Activated naive CD8-positive, alpha-beta T cell treated with anti-CD3 and anti-CD28 coated beads for 36 hours (primary cell): ENCODE results near the gene NAMPT. TPM values are rescaled to one million over a fixed set of nuclear protein-coding genes. Genes with fewer than 3 reads are reported as not detected.
"Not testable (repeated sequence)": the region's sequence is repeated elsewhere in the genome, so short reads cannot be mapped to it uniquely, and the experiment has no call there.

Experiments
- DNase-seq: peaks from one replicate; pipeline ENCODE4 v3.0.0; 2021
- H3K27ac Mint-ChIP-seq: one replicate; pipeline ENCODE4 v1.8.0; 2022; ENCODE audit warnings: mild to moderate bottlenecking, moderate library complexity, mixed read lengths
- H3K27me3 Mint-ChIP-seq: one replicate; pipeline ENCODE4 v1.8.0; 2022; ENCODE audit warnings: mild to moderate bottlenecking, mixed read lengths
- H3K36me3 Mint-ChIP-seq: one replicate; pipeline ENCODE4 v1.8.0; 2021; ENCODE audit warnings: mild to moderate bottlenecking, mixed read lengths
- H3K4me1 Mint-ChIP-seq: one replicate; pipeline ENCODE4 v1.8.0; 2021; ENCODE audit warnings: mixed read lengths
- H3K4me3 Mint-ChIP-seq: one replicate; pipeline ENCODE4 v1.8.0; 2022; ENCODE audit warnings: mild to moderate bottlenecking, moderate library complexity, mixed read lengths
- H3K9me3 Mint-ChIP-seq: one replicate; pipeline ENCODE4 v1.8.0; 2022; ENCODE audit warnings: mixed read lengths
- total RNA-seq, 2 experiments: library from RNA; stranded (reverse); gene quantifications; one replicate each; pipeline ENCODE4 v1.2.3, GENCODE V29; 2021

The NAMPT gene
- total RNA-seq, 2 experiments from 2014 or later: 590 to 613 TPM

DNA sequence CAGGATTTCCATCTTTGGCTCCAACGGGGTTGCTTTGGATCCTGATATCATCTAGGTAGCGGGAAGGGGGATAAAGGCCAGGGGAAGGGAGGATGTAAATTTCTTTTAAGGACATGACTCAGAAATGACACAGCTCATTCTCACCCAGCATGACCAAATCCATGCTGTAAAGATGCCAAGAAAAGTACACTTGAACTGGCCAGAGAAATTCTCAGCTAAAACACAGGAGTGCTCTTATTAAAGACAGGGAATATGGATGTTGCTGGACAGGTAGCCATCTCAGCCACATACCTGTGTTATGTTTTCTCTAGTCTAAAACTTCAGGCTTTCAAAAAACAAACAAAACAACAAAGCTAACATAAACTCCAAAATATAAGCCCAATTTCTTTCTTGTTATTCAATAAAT lies 68.3 kb downstream of the NAMPT start:
- no peak for DNase-seq
- H3K9me3 Mint-ChIP-seq: peaks cover 1% of the 10 kb centered on the region
- peaks cover 25% of the 10 kb centered on the region for H3K27me3 Mint-ChIP-seq
- no peaks in the 10 kb centered on the region for H3K4me1 Mint-ChIP-seq
- H3K27ac Mint-ChIP-seq: no peak overlapping the region
- H3K36me3 Mint-ChIP-seq: no peaks in the 10 kb centered on the region
- no peak overlapping the region for H3K4me3 Mint-ChIP-seq

- DNase-seq: no peak
- Mint-ChIP-seq H3K36me3 (no peaks in the 10 kb centered on the region), H3K9me3 (peaks cover 1% of the 10 kb centered on the region)
These were observed 68.8 kb downstream of the NAMPT start for GRCh38 chr7:106215868-106216516.

DNA sequence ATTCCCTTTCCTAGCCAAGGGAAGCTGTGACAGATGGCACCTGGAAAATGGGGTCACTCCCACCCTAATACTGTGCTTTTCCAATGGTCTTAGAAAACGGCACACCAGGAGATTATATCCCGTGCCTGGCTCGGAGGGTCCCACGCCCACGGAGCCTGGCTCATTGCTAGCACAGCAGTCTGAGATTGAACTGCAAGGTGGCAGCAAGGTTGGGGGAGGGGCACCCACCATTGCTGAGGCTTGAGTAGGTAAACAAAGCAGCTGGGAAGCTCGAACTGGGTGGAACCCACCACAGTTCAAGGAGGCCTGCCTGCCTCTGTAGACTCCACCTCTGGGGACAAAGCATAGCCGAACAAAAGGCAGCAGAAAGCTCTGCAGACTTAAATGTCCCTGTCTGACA lies 75.8 kb downstream of the NAMPT start:
- H3K27me3 Mint-ChIP-seq: peaks cover 39% of the 10 kb centered on the region
- H3K9me3 Mint-ChIP-seq, H3K4me1 Mint-ChIP-seq, H3K27ac Mint-ChIP-seq, DNase-seq, H3K36me3 Mint-ChIP-seq, H3K4me3 Mint-ChIP-seq: not testable (repeated sequence)

More at GRCh38 chr7:106215868-106216516, 68.8 kb downstream of the NAMPT start:
- Mint-ChIP-seq H3K4me1 (no peaks in the 10 kb centered on the region), H3K4me3 (no peak overlapping the region), H3K27ac (no peak overlapping the region), H3K27me3 (peaks cover 24% of the 10 kb centered on the region)

DNA sequence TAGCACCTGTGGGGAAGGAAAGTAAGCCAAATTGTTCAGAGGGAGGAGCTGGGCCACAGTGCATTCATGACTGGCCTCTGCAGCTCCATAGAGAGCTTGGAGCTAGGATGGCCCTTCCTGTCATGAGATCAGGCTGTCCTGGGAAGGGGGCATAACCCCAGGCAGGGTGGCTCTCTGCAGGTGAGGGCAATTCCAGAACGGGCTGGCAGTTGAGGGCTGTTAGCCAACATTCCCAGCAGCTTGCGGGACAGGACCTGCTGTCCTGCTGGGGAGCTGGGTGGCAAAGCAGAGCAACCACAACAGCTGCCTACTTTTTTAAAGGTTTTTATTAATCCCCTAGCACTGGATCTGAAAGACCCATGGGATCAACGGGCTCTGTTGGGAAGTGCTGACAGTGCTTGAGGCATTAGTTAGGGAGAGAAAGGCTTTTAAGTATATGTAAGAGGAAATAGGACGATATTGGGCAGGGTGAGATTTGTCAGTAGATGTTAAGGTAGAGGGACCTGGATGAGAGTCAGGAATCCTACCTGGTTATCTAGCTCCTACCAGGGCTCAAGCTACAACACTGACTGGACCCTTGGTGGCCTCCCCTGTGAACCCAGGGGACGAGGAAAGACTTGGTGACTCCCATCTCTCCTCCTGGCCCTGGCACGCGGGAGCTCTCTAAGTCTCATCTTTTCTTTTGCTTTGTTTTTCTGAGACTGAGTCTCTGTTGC lies 77.8 kb downstream of the NAMPT start:
- Mint-ChIP-seq H3K36me3 (peaks cover 2% of the 10 kb centered on the region), H3K27ac (no peak overlapping the region), H3K4me1 (peaks cover 4% of the 10 kb centered on the region), H3K9me3 (peaks cover 6% of the 10 kb centered on the region), H3K27me3 (peaks cover 32% of the 10 kb centered on the region), H3K4me3 (no peak overlapping the region)
- no peak for DNase-seq

DNA sequence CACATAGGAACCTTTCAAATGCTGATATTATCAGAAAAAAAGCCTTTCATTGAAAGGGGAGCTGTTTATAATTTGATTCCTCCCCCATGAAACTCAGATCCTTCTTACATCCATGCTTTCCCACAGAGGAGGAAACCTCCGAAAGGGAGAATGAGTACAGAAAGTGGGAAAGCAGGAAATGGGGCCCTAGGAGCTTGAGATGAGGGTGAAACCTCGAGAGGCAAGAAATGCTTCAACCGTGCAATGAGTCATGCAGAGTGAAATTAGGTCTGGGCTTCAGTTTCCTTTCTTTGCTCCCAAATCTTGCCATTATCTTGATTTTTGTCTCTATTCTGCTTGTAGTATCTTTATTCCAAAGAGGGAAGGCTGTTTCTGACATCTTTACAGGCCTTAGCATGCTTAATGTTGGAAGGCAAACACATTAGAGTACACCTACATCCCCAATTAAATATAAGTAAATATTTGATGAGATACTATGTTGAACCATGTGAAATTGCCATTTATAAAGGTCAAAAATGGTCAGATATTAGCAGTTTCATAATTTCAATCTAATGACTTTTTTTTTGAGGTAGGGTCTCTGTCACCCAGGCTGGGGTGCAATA lies 79.1 kb downstream of the NAMPT start:
- H3K27ac Mint-ChIP-seq: no peak overlapping the region
- peaks cover 31% of the 10 kb centered on the region for H3K27me3 Mint-ChIP-seq
- DNase-seq: no peak
- peaks cover 2% of the 10 kb centered on the region for H3K36me3 Mint-ChIP-seq
- H3K9me3 Mint-ChIP-seq: peaks cover 6% of the 10 kb centered on the region
- no peak overlapping the region for H3K4me3 Mint-ChIP-seq
- peaks cover 4% of the 10 kb centered on the region for H3K4me1 Mint-ChIP-seq

DNA sequence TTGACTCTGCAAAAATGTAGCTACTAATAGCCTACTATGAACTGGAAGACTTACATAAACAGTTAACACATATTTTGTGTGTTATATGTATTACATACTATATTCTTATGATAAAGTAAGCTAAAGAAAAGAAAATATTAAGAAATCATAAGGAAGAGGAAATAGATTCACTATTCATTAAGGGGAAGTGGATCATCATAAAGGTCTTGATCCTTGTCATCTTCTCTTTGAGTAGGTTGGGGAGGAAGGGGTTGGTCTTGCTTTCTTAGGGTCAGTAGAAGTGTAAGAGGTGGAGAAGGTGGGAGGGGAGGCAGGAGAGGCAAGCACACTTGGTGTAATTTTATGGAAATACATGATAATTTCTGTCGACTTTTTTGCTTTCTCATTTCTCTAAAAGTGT lies 81.3 kb downstream of the NAMPT start:
- peaks cover under 1% of the 10 kb centered on the region for H3K36me3 Mint-ChIP-seq
- H3K9me3 Mint-ChIP-seq: peaks cover under 1% of the 10 kb centered on the region
- H3K4me1 Mint-ChIP-seq: peaks cover 4% of the 10 kb centered on the region
- no peak for DNase-seq
- H3K4me3 Mint-ChIP-seq: no peak overlapping the region
- no peak overlapping the region for H3K27ac Mint-ChIP-seq
- H3K27me3 Mint-ChIP-seq: peaks cover 33% of the 10 kb centered on the region

- Mint-ChIP-seq H3K27me3 (peaks cover 17% of the 10 kb centered on the region), H3K36me3 (no peaks in the 10 kb centered on the region), H3K4me1 (peaks cover 4% of the 10 kb centered on the region), H3K4me3 (no peak overlapping the region), H3K27ac (no peak overlapping the region), H3K9me3 (no peaks in the 10 kb centered on the region)
- no peak for DNase-seq
These were observed 83.6 kb downstream of the NAMPT start for GRCh38 chr7:106201164-106201563.

GRCh38 chr7:106199813-106200364 lies 84.9 kb downstream of the NAMPT start:
- H3K36me3 Mint-ChIP-seq: no peaks in the 10 kb centered on the region
- H3K9me3 Mint-ChIP-seq: no peaks in the 10 kb centered on the region
- H3K27me3 Mint-ChIP-seq: peaks cover 15% of the 10 kb centered on the region
- no peak overlapping the region for H3K4me3 Mint-ChIP-seq
- H3K4me1 Mint-ChIP-seq: no peaks in the 10 kb centered on the region
- DNase-seq: no peak
- no peak overlapping the region for H3K27ac Mint-ChIP-seq

DNA sequence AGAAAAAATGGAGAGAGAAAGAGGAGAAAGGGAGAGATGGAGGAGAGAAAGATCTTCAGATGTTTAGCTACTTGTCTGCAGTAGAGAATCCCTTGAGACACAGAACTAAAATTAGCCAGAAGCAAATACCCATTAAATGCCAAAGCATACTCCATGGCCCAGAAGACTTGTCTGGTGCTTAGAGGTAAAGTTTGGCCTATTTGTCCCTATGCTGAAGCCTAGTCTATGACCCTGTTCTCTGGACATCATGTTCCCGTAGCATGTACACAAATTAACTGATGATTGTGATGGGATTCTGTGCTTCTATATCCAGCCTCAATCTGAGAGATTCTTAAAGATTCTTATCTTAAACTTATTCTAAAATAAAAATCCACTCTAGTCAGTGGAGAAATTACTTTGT lies 85.8 kb downstream of the NAMPT start:
- Mint-ChIP-seq H3K36me3 (no peaks in the 10 kb centered on the region), H3K27ac (no peak overlapping the region), H3K4me3 (no peak overlapping the region), H3K9me3 (no peaks in the 10 kb centered on the region), H3K4me1 (no peaks in the 10 kb centered on the region), H3K27me3 (peaks cover 16% of the 10 kb centered on the region)
- no peak for DNase-seq

Other genes with a start within 250 kb of the NAMPT start
- 10 to 100 TPM; 41.6 to 42.8 TPM for gene SYPL1, start 172.7 kb downstream of the NAMPT start, total RNA-seq